Endothelial cell of umbilical vein (primary cell): ENCODE measurements around the gene LRP3. TPM values are rescaled to one million over a fixed set of nuclear protein-coding genes. Genes with fewer than 3 reads are reported as not detected.

Experiments used
- BruUV-seq: library from RNA; stranded (reverse); fragments of 400-500 nt; replicated peaks from 2 replicates; lab custom pipeline; 2021; lab: Mats Ljungman, UMichigan
- CTCF ChIA-PET: fragments of 300-600, 350-600 bp; sonication (Branson Sonifier 250); formaldehyde crosslinking; loops from one replicate; lab custom pipeline; 2021; ENCODE audit warnings: antibody characterized with exemption, inconsistent platforms; lab: Charles Lee
- POLR2A ChIA-PET: fragments of 300-600, 350-600 bp; sonication (Branson Sonifier 250); formaldehyde crosslinking; loops from one replicate; lab custom pipeline; 2021; ENCODE audit warnings: antibody characterized with exemption, inconsistent platforms; lab: Charles Lee
- DNase-seq: peaks from one replicate; pipeline ENCODE4 v3.0.0-alpha.2; 2011; ENCODE audit warnings: low read depth, low spot score
- FAIRE-seq: peaks from 2 replicates; lab custom pipeline; 2011; peaks lifted over from hg19 to GRCh38; lab: Jason Lieb, UNC
- H2AFZ ChIP-seq: 2 replicates; pipeline ENCODE4 v1.6.0; 2012; ENCODE audit warnings: low read depth, low read length, control low read depth, inconsistent platforms
- H3K27ac ChIP-seq: 2 replicates; pipeline ENCODE4 v1.5.1; 2011; ENCODE audit warnings: low read depth, mild to moderate bottlenecking, control low read depth, low read length, moderate library complexity; ENCODE audit not compliant: insufficient read depth
- H3K27me3 ChIP-seq, 2 experiments: 2 replicates each; pipeline versions ENCODE4 v1.6.0 to v1.6.1; 2011; ENCODE audit warnings: low read length in 2 of 2, mixed read lengths in 1 of 2; ENCODE audit not compliant: control insufficient read depth in 2 of 2, insufficient read depth in 2 of 2
- H3K36me3 ChIP-seq, 2 experiments: 2 replicates in 1 of 2; 3 replicates in 1 of 2; pipeline ENCODE4 v1.5.1; 2011; ENCODE audit warnings: low read length in 2 of 2, mild to moderate bottlenecking in 1 of 2, moderate library complexity in 1 of 2; ENCODE audit not compliant: control insufficient read depth in 2 of 2, insufficient read depth in 2 of 2; ENCODE audit errors: extremely low read depth in 1 of 2
- H3K4me1 ChIP-seq: 3 replicates; pipeline ENCODE4 v1.5.1; 2011; ENCODE audit warnings: mild to moderate bottlenecking, low read length; ENCODE audit not compliant: control insufficient read depth, insufficient read depth; ENCODE audit errors: extremely low read depth
- H3K4me2 ChIP-seq: 2 replicates; pipeline ENCODE4 v1.6.1; 2011; ENCODE audit warnings: low read length, control low read depth, mixed read lengths; ENCODE audit not compliant: insufficient read depth
- H3K4me3 ChIP-seq, 3 experiments: fragments of 200-600 bp in 1 of 3; sonication (generic), shearing (Covaris generic) in 1 of 3; replicated peaks in 1 of 3; 2 replicates each; pipeline ENCODE4 v1.5.1; 2011 to 2016; ENCODE audit warnings: control low read depth in 3 of 3, low read length in 3 of 3, mild to moderate bottlenecking in 2 of 3, inconsistent platforms in 1 of 3, low read depth in 1 of 3, moderate library complexity in 1 of 3; ENCODE audit not compliant: insufficient read depth in 1 of 3
- H3K79me2 ChIP-seq: 2 replicates; pipeline ENCODE4 v1.6.0; 2012; ENCODE audit warnings: low read length, inconsistent platforms; ENCODE audit not compliant: control insufficient read depth, insufficient read depth
- H3K9ac ChIP-seq: replicated peaks from 2 replicates; pipeline ENCODE3; 2011; ENCODE audit warnings: low read length, control low read depth; ENCODE audit not compliant: insufficient read depth; ENCODE audit errors: extremely low read depth
- H3K9me1 ChIP-seq: replicated peaks from 3 replicates; pipeline ENCODE4 v1.6.0; 2011; ENCODE audit warnings: mild to moderate bottlenecking, low read length; ENCODE audit not compliant: control insufficient read depth, insufficient read depth; ENCODE audit errors: extremely low read depth
- H3K9me3 ChIP-seq: replicated peaks from 2 replicates; pipeline ENCODE4 v1.5.1; 2012; ENCODE audit warnings: low read length, inconsistent platforms; ENCODE audit not compliant: control insufficient read depth, insufficient read depth
- H4K20me1 ChIP-seq: replicated peaks from 2 replicates; pipeline ENCODE3; 2011; ENCODE audit warnings: mild to moderate bottlenecking, low read length; ENCODE audit not compliant: control insufficient read depth, insufficient read depth; ENCODE audit errors: extremely low read depth
- CTCF ChIP-seq, 2 donors: IDR thresholded peaks; 1 replicate in 1 of 2; 2 replicates in 1 of 2; pipeline ENCODE4 v1.5.1; 2011; ENCODE audit warnings: low read length in 2 of 2, mild to moderate bottlenecking in 2 of 2, moderate library complexity in 2 of 2, control low read depth in 1 of 2, inconsistent platforms in 1 of 2, low read depth in 1 of 2; ENCODE audit not compliant: insufficient read depth in 1 of 2; ENCODE audit errors: extremely low read depth in 1 of 2
- EZH2 ChIP-seq: IDR thresholded peaks from 2 replicates; pipeline ENCODE4 v1.6.1; 2012; ENCODE audit warnings: borderline replicate concordance, low read depth, mild to moderate bottlenecking, moderate library complexity, low read length, inconsistent platforms; ENCODE audit not compliant: severe bottlenecking
- FOS ChIP-seq: IDR thresholded peaks from 2 replicates; pipeline ENCODE4 v1.6.1; 2011; ENCODE audit warnings: mild to moderate bottlenecking, low read length, moderate library complexity, borderline replicate concordance; ENCODE audit not compliant: insufficient read depth
- GATA2 ChIP-seq: IDR thresholded peaks from 2 replicates; pipeline ENCODE4 v1.7.0; 2011; ENCODE audit warnings: low read depth, mild to moderate bottlenecking, moderate library complexity, mixed read lengths, low read length; ENCODE audit not compliant: insufficient read length, insufficient read depth
- JUN ChIP-seq: IDR thresholded peaks from 2 replicates; pipeline ENCODE4 v1.6.1; 2011; ENCODE audit warnings: borderline replicate concordance, low read depth; ENCODE audit not compliant: insufficient read length, insufficient read depth
- MYC ChIP-seq: IDR thresholded peaks from one replicate; pipeline ENCODE4 v1.6.1; 2011; ENCODE audit warnings: mild to moderate bottlenecking, low read depth, low read length
- POLR2A ChIP-seq: IDR thresholded peaks from 2 replicates; pipeline ENCODE4 v1.6.1; 2012; ENCODE audit warnings: low read depth, mild to moderate bottlenecking, control low read depth, low read length
- POLR2AphosphoS5 ChIP-seq: IDR thresholded peaks from 2 replicates; pipeline ENCODE4 v1.6.1; 2012; ENCODE audit warnings: low read depth, mild to moderate bottlenecking, control low read depth, low read length, moderate library complexity; ENCODE audit not compliant: insufficient read depth
- dilution Hi-C: fragments of 300-500 bp; cut with MboI; formaldehyde crosslinking; loops from one replicate; pipeline ENCODE4 v1.15.0; 2019; ENCODE audit warnings: low sequenced_read_pairs; ENCODE audit not compliant: extremely low pct_ligation_motif_present
- intact Hi-C: fragments of 100-400 bp; cut with micrococcal nuclease; formaldehyde crosslinking; loops from one replicate; pipeline ENCODE4 v1.10.0; 2022
- polyA plus RNA-seq, 4 experiments: library from polyadenylated mRNA; depleted of rRNA in 3 of 4; stranded (reverse) in 3 of 4; unstranded in 1 of 4; fragments of >200 nt; gene quantifications; 2 replicates each; pipeline versions ENCODE4 v1.2.1 to v1.2.3, GENCODE V29; 2011 to 2012; ENCODE audit warnings: missing spikeins in 1 of 4
- total RNA-seq: library from RNA; stranded (reverse); gene quantifications from 2 replicates; pipeline ENCODE4 v1.2.3, GENCODE V29; 2021
- TF ChIP-seq, protein P1 (sequence below): IDR thresholded peaks from 2 replicates; pipeline ENCODE4 v1.6.1; 2011; ENCODE audit not compliant: insufficient read depth, insufficient read length

LRP3 gene
- total and polyA plus RNA-seq, 2 donors (not counting 3 experiments of a cell fraction or from before 2014, with no cell fraction given), result 14.3 to 19.4 TPM

DNA sequence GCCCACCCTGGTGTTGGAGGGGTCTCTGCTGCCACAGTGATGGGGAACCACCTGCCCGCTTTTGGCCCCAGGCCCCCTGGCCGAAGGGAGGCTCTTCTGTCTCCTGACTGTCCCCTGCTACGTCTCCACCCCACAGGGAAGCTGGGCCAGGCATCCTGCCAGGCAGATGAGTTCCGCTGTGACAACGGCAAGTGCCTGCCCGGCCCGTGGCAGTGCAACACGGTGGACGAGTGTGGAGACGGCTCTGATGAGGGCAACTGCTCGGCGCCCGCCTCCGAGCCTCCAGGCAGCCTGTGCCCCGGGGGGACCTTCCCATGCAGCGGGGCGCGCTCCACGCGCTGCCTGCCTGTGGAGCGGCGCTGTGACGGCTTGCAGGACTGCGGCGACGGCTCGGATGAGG, 11.0 kb downstream of the LRP3 start:
- CTCF ChIA-PET, result no interaction called here

More for the DNA sequence above, 11.0 kb downstream of the LRP3 start:
- FAIRE-seq (no peak), DNase-seq (no peak)
- Histone ChIP-seq H3K27ac (no peak overlapping the region), H3K27me3 (no peaks in the 10 kb centered on the region), H4K20me1 (no peaks in the 10 kb centered on the region), H3K9me3 (no peaks in the 10 kb centered on the region), H3K9ac (no peak overlapping the region), H3K79me2 (no peaks in the 10 kb centered on the region), H3K4me2 (no peak overlapping the region), H3K9me1 (no peaks in the 10 kb centered on the region), H3K4me3 (no peak overlapping the region), H3K36me3 (peaks cover 0 to 5% of the 10 kb centered on the region in 2 experiments), H3K4me1 (no peaks in the 10 kb centered on the region), H2AFZ (no peak overlapping the region)
- POLR2A ChIA-PET, result no interaction called here
- no peak for TF ChIP-seq POLR2A
- TF ChIP-seq MYC, result no peak
- no peak for TF ChIP-seq FOS
- TF ChIP-seq, protein P1, sequence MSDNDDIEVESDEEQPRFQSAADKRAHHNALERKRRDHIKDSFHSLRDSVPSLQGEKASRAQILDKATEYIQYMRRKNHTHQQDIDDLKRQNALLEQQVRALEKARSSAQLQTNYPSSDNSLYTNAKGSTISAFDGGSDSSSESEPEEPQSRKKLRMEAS, result no peak
- no peak for TF ChIP-seq JUN
- no peak for TF ChIP-seq EZH2
- TF ChIP-seq CTCF (IDR thresholded peaks at IDR 0.05; ENCODE audit: extremely low read depth in 1 of 2, insufficient read depth in 1 of 2, low read depth in 1 of 2, low read length in 2 of 2), result no peak
- TF ChIP-seq GATA2, result no peak
- no peak for TF ChIP-seq POLR2AphosphoS5
- dilution Hi-C loops, result no loop called here
- intact Hi-C loops, result no loop called here
- no TSS peak for BruUV-seq
